Stimulated activated CD8-positive, alpha-beta memory T cell treated with anti-CD3 and anti-CD28 coated beads, Interleukin-2, amount 100 ng/mL, for 48 hours (primary cell): ENCODE results near the gene FAM151A.

Experiments
- DNase-seq, 2 donors: peaks; one replicate each; pipeline ENCODE4 v3.0.0-alpha.2; 2020; ENCODE audit warnings: low read depth in 2 of 2

The FAM151A gene

DNA sequence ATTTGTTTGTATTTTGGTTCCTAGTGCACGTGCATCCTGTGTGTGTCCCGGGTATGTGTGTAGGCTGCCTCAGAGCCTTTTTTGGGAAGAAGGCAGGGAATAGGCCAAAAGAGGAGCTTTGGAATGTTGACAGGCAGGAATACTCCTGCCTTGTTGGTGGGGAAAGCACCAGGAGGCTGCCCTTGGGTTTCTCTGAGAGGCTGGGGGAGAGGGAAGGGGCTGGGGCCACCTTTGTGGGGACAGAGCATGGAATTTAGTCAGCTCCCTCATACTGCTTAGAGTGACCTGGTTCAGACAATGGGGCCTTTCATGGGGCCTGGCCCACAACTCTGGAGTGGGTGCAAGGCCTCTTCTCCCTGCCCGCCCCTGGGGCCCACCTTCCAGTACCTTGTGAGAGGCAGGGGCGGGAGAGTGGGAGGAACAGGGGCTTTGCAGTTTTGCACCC, 44.0 kb downstream of the FAM151A start:
- no peak for DNase-seq

DNA sequence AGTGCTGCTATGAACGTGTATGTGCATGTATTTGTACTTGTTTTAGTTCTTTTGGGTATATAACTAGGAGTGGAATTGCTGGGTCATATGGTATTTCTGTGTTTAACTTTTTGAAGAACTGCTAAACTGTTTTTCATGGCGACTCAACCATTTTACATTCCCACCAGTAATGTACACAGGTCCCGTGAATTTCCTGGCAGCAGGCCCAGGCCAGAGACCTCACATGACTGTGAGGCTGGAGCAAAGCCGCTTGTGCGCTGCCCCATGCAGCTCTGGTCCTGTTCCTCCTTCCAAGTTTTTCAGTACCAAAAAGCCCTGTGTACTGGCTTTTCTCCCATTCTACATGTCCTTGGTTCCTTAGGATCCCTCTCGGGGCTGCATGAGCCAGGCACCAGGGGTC, 45.7 kb downstream of the FAM151A start:
- no peak for DNase-seq

DNA sequence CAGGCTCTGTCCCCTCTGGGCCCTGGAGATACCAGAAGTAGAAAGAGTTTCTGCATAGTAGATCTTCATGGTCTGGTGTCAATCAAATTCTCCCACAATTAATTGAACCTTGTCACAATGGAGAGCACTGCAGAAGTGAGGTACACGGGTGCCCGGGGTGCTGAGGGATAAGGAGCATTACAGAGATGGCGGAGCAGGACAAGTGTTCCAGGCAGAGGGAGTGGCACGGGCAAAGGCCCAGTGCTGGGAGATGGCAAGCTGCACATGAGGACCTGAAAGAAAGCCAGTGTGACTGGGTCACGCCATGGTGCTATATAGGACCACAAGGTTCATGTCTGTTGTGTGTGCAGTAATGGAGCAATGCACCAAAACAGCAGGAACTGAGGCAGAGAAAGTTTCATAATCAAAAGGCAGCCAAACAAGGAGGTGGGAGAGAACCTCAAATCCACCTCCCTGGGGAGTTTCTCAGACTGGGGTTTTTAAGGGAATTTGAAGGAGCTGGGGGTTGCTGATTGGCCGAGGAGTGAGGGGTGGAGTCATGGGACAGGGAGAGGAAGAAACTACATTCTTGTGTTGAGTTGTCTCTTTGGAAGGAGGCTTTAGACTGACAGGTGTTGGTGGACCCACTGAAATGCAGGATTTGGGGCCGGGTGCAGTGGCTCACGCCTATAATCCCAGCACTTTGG, 47.6 kb downstream of the FAM151A start:
- DNase-seq = no peak

DNA sequence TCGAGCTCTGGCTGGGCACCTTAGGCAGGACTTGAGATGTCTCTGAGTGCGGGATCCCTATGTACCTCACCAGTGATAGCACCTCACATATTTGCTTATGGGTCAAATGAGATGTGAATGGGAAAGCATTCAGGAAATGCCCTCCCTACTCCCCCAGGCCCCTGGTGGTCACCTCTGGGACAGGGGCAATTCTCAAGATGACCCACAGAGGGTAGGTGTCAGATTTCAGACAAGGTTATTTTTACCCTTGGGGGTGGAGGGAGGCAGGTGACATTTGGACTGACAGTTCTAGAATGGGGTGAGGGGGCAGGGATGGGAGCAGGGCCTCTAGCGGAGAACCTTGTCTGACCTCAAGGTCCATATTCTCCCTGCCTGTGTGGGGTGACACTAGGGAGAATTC, 48.2 kb downstream of the FAM151A start:
- DNase-seq = no peak

DNA sequence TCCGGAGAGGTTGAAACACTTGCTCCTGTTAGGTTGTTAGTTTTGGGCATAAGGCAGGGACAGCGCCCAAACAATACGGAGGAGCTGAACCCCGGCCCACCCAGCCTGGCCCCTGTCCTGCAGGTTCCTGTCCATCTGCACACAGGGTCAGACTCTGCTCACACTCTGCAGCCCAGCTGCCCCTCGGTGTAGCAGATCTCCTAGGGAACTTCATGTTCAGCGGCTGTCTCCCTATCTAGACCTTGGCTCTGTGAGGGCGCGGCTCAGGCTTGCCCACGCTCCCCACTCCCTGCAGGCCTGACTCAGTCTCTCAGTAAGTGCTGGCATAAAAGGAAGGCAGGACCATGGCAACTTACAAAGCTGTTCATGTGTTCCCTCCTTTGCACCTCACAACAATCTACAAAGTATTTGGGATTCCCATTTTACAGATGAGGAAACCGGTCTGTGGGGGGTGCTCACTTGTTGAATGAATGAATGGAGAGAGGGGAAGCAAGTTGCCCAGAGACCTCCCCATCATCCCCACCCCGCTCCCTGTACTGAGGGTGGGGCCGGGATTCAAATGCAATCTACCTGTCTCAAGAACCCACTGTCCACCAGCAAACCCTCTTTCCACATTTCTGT, 49.1 kb downstream of the FAM151A start:
- no peak for DNase-seq

DNA sequence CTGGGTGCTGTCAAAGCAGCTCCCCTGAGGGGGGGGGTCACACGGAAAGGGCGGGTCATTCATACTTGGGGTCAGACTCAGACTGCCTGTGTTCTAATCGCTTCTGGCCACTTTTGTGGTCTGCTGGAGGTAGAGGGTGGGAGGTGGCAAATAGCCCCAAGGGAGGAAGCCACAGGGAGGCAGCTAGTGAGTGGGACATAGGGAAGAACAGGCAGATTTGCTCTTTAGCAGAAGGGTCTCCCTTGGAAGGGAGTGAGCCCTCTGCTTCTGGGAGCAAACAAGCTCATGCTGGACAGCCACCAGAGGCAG, 50.8 kb downstream of the FAM151A start:
- no peak for DNase-seq

DNA sequence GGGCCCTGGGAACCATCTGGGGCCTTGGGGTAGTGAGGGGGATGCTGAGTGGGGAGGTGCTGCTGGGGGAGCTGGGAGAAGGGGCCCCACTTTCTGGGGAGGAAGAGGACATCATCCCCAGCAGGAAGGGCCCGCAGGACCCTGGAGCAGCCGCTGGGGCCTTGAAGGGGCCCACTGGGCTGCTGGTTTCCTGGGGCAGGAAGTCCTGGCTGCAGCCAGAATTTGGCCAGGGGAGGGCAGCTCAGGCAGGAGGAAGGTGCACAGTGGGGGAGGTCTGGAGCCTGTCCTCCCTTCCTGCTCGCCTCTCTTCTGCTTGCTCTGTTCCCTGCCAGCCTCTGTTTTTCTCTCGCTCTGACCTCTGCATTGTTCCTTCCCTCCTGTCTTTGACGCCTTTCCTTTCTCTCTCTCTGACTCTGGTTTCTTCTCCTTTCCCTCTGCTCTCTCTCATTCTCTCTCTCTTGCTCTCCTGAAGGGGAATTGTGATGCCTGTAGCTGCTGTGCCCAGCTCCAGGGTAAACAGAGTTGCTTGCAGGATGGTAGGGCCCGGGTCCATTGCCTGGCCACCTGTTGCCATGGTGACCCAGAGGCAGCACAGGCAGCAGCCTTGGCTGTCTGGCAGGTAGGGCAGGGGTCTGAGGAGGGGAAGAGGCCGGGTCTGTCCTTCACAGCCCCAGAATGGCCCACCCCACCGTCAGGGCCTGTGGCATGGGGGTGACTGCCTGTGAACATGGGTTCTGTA, 51.4 kb downstream of the FAM151A start:
- DNase-seq = no peak

DNA sequence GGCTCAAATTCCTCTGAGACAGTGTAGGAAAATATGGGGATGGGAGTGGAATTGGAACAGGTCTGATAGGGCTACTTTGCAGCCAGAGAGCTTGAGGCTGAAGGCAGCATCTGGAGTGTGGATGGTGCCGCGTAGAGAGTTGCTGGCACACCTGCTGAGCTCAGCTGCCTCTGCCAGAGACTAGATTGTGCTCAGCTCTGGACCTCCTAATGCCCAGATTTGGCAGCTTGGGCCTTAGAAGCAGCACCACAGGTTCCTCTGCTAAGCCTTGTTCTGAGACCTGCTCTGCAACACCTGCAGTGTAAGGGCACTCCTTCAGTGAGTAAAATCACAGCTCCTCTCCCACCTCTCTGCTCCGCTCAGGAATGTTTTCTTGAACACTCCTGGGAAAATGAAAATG, 52.0 kb downstream of the FAM151A start:
- DNase-seq = no peak

DNA sequence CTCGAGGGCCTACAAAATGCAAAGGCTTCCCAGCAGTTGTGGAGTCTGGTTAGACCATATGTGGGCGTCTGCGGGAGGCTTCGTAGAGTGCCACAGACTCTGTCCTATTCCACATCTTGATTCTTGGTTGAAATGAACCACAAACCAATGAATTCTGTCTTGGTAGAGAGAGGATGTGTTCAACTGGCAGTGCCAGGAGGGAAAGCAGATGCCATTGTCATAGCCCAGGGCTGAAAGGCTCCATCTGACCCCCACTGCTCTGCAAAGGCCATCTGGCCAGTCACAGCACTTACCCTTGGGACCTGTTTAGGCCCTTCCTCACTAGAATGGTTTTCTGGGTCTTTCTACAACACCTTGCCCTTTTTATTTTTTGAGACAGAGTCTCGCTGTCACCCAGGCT, 53.2 kb downstream of the FAM151A start:
- no peak for DNase-seq

DNA sequence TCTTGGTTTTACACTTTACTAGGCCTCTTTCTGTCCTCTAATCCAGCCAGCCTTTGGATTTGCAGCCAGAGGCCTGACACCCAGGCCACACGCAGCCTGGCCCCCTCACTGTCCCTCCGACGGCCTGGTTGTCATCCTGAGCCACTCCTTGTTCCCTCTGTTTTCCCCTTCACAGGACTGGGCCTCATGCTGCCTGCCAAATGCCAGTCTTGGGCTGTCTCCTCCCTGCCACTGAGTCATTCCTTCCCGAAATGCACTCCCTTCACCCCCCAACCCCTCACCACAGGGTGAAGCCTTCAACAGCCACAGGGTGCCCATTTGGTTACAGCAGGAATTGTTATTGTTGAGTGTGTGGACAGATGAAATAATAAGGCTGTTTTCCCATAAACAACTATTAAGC, 54.0 kb downstream of the FAM151A start:
- no peak for DNase-seq

DNA sequence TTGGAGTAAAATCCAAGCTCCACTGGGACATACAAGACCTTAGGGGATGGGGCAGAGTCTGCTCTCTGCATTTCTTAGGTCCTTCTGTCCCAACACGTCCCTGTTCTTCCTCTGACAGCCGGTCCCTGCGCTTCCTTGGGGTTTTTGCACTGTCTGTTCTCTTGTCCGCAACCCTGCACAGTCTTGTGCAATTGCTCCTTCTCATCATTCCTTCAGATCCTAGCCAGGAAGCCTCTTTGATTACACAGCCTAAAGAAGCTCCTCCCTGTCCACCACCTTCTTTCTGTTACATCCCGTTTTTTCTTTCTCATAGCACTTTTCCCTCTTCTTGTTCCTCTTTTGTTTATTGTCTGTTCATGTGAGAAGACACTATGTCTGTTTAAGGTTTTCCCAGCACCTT, 55.4 kb downstream of the FAM151A start:
- no peak for DNase-seq

DNA sequence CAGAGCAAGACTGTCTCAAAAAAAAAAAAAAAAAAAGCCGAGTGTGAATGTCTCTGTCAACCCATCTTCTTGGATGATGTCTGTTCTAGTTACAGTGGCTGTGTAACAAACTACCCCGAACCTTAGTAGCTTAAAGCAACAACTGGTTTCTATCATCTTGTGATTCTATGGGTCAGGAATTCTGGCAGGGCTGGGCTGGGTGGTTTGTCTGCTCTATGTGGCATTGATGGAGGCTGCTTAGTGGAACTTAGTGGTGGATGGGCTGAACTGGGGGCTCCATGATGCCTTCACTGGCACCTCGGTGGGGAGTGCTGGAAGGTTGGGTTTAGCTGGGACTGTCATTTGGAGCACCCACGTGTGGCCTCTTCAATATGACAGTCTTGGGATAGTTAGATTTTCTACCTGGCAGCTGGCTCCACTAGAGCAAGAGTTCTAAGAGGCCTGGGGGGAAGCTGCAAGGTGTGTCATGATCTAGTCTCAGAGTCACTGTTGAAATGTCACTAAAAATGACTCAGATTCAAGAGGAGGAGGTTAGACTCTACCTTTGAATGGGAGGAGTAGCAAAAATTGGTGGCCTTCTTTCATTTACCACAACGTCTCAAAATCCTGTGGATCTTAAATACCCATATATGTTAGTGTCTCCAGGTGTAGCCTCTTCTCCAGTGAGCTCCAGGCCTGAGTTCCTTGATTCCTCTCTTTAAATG, 56.7 kb downstream of the FAM151A start:
- DNase-seq = no peak

DNA sequence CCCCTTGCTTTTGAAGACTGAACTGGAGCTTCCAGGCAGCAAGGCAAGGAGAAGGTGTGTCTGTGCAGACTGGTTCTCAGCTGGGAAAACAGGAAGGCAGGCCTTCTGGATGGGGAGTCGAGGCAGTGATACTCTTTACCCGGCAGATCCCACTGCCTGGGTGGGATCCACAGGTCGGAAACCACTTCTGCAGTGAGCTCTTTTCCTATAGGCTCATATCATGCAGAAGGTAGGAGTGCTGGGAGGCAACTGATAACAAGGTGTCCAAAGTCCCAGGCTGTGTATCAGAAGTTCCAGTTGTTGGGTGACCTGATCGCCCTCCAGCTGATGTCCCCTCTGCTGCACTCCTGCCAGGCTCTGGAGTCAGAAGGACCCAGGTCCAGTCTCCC, 58.2 kb downstream of the FAM151A start:
- DNase-seq = no peak

DNA sequence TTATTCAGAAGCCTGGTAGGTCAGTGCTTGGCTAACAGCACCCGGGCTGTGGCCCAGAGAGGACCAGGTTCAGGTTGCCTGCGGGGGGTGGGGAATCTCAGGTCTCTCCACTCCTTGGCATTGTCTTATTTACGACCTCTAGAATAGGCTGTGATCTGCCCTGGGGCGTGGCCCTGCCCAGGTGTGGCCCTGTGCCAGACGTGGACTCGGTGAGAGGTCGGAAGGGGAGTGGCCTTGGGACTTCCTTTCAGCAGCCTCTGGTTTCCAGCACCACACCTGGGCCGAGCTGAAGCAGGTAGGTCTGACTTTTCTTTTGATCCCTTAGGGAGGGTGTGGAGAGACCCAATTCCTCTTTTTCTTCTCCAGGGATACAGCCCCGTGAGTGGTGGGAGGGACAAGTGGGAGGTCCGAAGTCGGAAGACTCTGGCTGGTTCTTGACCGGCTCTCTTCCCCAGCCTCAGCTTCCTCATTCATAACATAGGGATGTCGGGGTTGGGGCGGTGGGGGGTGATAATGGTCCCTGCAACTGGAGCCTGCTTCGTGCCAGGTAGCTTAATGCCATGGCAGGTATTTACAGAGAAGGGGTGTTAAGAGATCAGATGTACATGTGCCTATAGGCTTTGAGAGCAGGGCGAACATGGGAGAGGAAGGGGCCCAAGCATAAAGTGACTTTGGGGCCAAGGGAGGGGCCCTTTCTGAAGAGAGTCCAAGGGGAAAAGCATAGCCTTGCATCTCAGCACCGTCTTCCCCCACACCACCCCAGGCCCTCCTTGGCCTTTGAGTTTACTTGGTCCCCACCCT, 58.8 kb downstream of the FAM151A start:
- no peak for DNase-seq

DNA sequence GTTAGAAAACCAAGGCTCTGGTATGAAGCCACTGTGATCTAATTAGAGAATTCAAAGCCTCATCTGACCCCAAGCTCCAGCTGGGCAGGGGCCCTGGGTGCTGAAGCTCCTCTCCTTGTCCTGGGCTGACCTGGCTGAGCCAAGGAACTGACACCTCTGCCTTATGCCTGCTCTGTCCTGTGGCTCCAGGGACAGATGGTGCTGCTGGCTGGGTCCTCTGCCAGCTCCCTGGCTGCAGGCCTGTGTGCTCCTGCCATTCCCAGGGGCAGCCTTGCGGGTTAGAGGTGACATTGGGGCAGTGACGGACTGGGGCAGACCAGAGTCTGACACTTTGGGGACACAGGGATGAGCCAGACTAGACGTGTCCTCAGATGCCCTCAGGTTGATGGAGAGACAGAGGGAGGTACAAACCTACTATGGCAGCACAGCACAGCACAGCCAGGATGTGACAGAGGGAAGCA, 63.5 kb downstream of the FAM151A start:
- no peak for DNase-seq
